H1 (cell line): ENCODE results near the gene DCAF17. TPM values are rescaled to one million over a fixed set of nuclear protein-coding genes. Genes with fewer than 3 reads are reported as not detected.

ENCODE experiments used
- CTCF ChIA-PET: fragments of 300-600 bp; sonication (Branson Sonifier 250); formaldehyde crosslinking; loops from one replicate; lab custom pipeline; 2021; ENCODE audit not compliant: partially characterized antibody; lab: Charles Lee
- POLR2A ChIA-PET: fragments of 300-600 bp; sonication (Branson Sonifier 250); formaldehyde crosslinking; loops from one replicate; lab custom pipeline; 2021; ENCODE audit warnings: inconsistent platforms; ENCODE audit not compliant: partially characterized antibody; lab: Charles Lee
- DNase-seq, 2 experiments: peaks; one replicate each; pipeline versions ENCODE4 v3.0.0 to v3.0.0-alpha.2; 2010 to 2022; ENCODE audit warnings: low spot score in 2 of 2, low read depth in 1 of 2, mixed read lengths in 1 of 2
- FAIRE-seq: peaks from 2 replicates; lab custom pipeline; 2011; peaks lifted over from hg19 to GRCh38; lab: Jason Lieb, UNC
- H2AFZ ChIP-seq: 2 replicates; pipeline ENCODE4 v1.8.1; 2012; ENCODE audit warnings: low read length, inconsistent platforms
- H2AK5ac ChIP-seq: 2 replicates; pipeline ENCODE4 v1.6.1; 2013; ENCODE audit warnings: low read depth, low read length
- H2BK120ac ChIP-seq: replicated peaks from 2 replicates; pipeline ENCODE3; 2013; ENCODE audit warnings: low read depth, low read length, inconsistent platforms
- H2BK12ac ChIP-seq: 2 replicates; pipeline ENCODE4 v1.6.1; 2013; ENCODE audit warnings: low read depth, low read length
- H2BK15ac ChIP-seq: 2 replicates; pipeline ENCODE4 v1.6.1; 2013; ENCODE audit warnings: low read length
- H2BK20ac ChIP-seq: 2 replicates; pipeline ENCODE4 v1.6.1; 2013; ENCODE audit warnings: low read length
- H2BK5ac ChIP-seq: 2 replicates; pipeline ENCODE4 v1.6.1; 2013; ENCODE audit warnings: low read depth, low read length
- H3K14ac ChIP-seq: 2 replicates; pipeline ENCODE4 v1.6.1; 2013; ENCODE audit warnings: inconsistent platforms; ENCODE audit not compliant: insufficient read length
- H3K18ac ChIP-seq: 2 replicates; pipeline ENCODE4 v1.6.1; 2013; ENCODE audit warnings: low read length; ENCODE audit errors: extremely low read depth
- H3K23ac ChIP-seq: 2 replicates; pipeline ENCODE4 v1.6.1; 2013; ENCODE audit warnings: inconsistent platforms; ENCODE audit not compliant: insufficient read length
- H3K23me2 ChIP-seq: 2 replicates; pipeline ENCODE4 v1.6.1; 2013; ENCODE audit warnings: low read depth, low read length
- H3K27ac ChIP-seq: 2 replicates; pipeline ENCODE4 v1.6.1; 2011; ENCODE audit warnings: low read depth, low read length, inconsistent platforms
- H3K27me3 ChIP-seq, 4 experiments: replicated peaks in 1 of 4; 1 replicate in 1 of 4; 2 replicates in 3 of 4; pipeline versions ENCODE4 v1.6.1 to v1.8.1; 2011 to 2013; ENCODE audit warnings: low read length in 3 of 4, mild to moderate bottlenecking in 3 of 4, inconsistent platforms in 2 of 4, mixed read lengths in 2 of 4, moderate library complexity in 1 of 4; ENCODE audit not compliant: control insufficient read depth in 3 of 4, insufficient read depth in 3 of 4; ENCODE audit errors: extremely low read depth in 1 of 4
- H3K36me3 ChIP-seq, 4 experiments: 2 replicates each; pipeline versions ENCODE4 v1.6.1 to v1.8.1; 2011 to 2013; ENCODE audit warnings: mild to moderate bottlenecking in 4 of 4, low read length in 3 of 4, moderate library complexity in 2 of 4, control low read depth in 1 of 4, inconsistent platforms in 1 of 4; ENCODE audit not compliant: insufficient read depth in 4 of 4, control insufficient read depth in 2 of 4
- H3K4ac ChIP-seq: replicated peaks from 2 replicates; pipeline ENCODE3; 2013; ENCODE audit warnings: low read length, low read depth, mixed read lengths, inconsistent platforms; ENCODE audit not compliant: insufficient read length
- H3K4me1 ChIP-seq, 4 experiments: replicated peaks in 1 of 4; 1 replicate in 1 of 4; 2 replicates in 3 of 4; pipeline versions ENCODE4 v1.6.1 to v1.8.1; 2011 to 2013; ENCODE audit warnings: low read length in 3 of 4, inconsistent platforms in 2 of 4, mixed read lengths in 1 of 4; ENCODE audit not compliant: insufficient read depth in 4 of 4, control insufficient read depth in 3 of 4
- H3K4me2 ChIP-seq, 2 experiments: 2 replicates each; pipeline versions ENCODE4 v1.6.1 to v1.8.1; 2011 to 2013; ENCODE audit warnings: low read depth in 2 of 2, low read length in 2 of 2, control low read depth in 1 of 2, inconsistent platforms in 1 of 2, mild to moderate bottlenecking in 1 of 2; ENCODE audit not compliant: insufficient read depth in 1 of 2
- H3K4me3 ChIP-seq, 4 experiments: fragments of 200-600, 300-600 bp in 1 of 4; sonication (generic), shearing (Covaris generic), sonication (Bioruptor Twin) in 1 of 4; 2 replicates each; pipeline versions ENCODE4 v1.5.1 to v1.8.1; 2011 to 2016; ENCODE audit warnings: low read length in 4 of 4, low read depth in 3 of 4, control low read depth in 2 of 4, inconsistent platforms in 2 of 4, mild to moderate bottlenecking in 2 of 4, mixed read lengths in 1 of 4, moderate library complexity in 1 of 4; ENCODE audit not compliant: insufficient read depth in 2 of 4; ENCODE audit errors: extremely low read depth in 1 of 4
- H3K56ac ChIP-seq: replicated peaks from 2 replicates; pipeline ENCODE3; 2013; ENCODE audit warnings: low read depth, mild to moderate bottlenecking, mixed read lengths, low read length, inconsistent platforms; ENCODE audit not compliant: insufficient read length
- H3K79me1 ChIP-seq: 2 replicates; pipeline ENCODE4 v1.6.1; 2013; ENCODE audit warnings: low read depth, low read length, control low read depth
- H3K79me2 ChIP-seq, 2 experiments: 2 replicates each; pipeline versions ENCODE4 v1.6.1 to v1.8.1; 2012 to 2013; ENCODE audit warnings: low read length in 2 of 2, mild to moderate bottlenecking in 2 of 2, inconsistent platforms in 1 of 2; ENCODE audit not compliant: insufficient read depth in 2 of 2, control insufficient read depth in 1 of 2
- H3K9ac ChIP-seq, 4 experiments: replicated peaks in 1 of 4; 1 replicate in 1 of 4; 2 replicates in 3 of 4; pipeline versions ENCODE4 v1.6.1 to v1.8.1; 2011 to 2013; ENCODE audit warnings: low read depth in 3 of 4, low read length in 3 of 4, control low read depth in 2 of 4, mild to moderate bottlenecking in 2 of 4, moderate library complexity in 2 of 4, inconsistent platforms in 1 of 4; ENCODE audit errors: extremely low read depth in 1 of 4
- H3K9me3 ChIP-seq, 2 experiments: 2 replicates each; pipeline versions ENCODE4 v1.6.1 to v1.8.1; 2012 to 2013; ENCODE audit warnings: mild to moderate bottlenecking in 2 of 2, moderate library complexity in 2 of 2, control low read depth in 1 of 2, inconsistent platforms in 1 of 2, low read depth in 1 of 2, low read length in 1 of 2, mixed read lengths in 1 of 2; ENCODE audit not compliant: insufficient read depth in 2 of 2
- H4K20me1 ChIP-seq, 2 experiments: replicated peaks in 1 of 2; 2 replicates each; pipeline versions ENCODE3 to v1.8.1; 2011 to 2013; ENCODE audit warnings: inconsistent platforms in 2 of 2, low read length in 2 of 2, mild to moderate bottlenecking in 1 of 2; ENCODE audit not compliant: insufficient read depth in 2 of 2, control insufficient read depth in 1 of 2
- H4K5ac ChIP-seq: 2 replicates; pipeline ENCODE4 v1.6.1; 2013; ENCODE audit warnings: low read length, low read depth, mixed read lengths, inconsistent platforms; ENCODE audit not compliant: insufficient read length
- H4K8ac ChIP-seq: 2 replicates; pipeline ENCODE4 v1.8.0; 2013; ENCODE audit warnings: mild to moderate bottlenecking, moderate library complexity, low read length, inconsistent platforms; ENCODE audit not compliant: insufficient read depth; ENCODE audit errors: extremely low read depth
- H4K91ac ChIP-seq: replicated peaks from 2 replicates; pipeline ENCODE3; 2013; ENCODE audit warnings: low read length, mixed read lengths, inconsistent platforms; ENCODE audit not compliant: insufficient read length
- ASH2L ChIP-seq: fragments of 200-600, 300-600 bp; sonication (generic); IDR thresholded peaks from one replicate; pipeline ENCODE4 v1.7.1; 2017; ENCODE audit warnings: low read length
- POLR2AphosphoS5 ChIP-seq: IDR thresholded peaks from 2 replicates; pipeline ENCODE4 v1.6.1; 2011; ENCODE audit warnings: low read depth, low read length
- POU5F1 ChIP-seq: IDR thresholded peaks from 2 replicates; pipeline ENCODE4 v1.6.1; 2011; ENCODE audit warnings: low read depth, mild to moderate bottlenecking, low read length, moderate library complexity
- RNF2 ChIP-seq: fragments of 200-900, 300-1000 bp; sonication (generic); IDR thresholded peaks from 2 replicates; pipeline ENCODE4 v1.7.1; 2016; ENCODE audit warnings: borderline replicate concordance, low read depth, mild to moderate bottlenecking, antibody characterized with exemption, low read length; ENCODE audit not compliant: poor library complexity, severe bottlenecking; ENCODE audit errors: missing control alignments
- SAP30 ChIP-seq: fragments of 300-600 bp; sonication (generic); IDR thresholded peaks from 2 replicates; pipeline ENCODE4 v1.7.1; 2012; ENCODE audit warnings: low read length, moderate library complexity, mild to moderate bottlenecking, inconsistent platforms; ENCODE audit not compliant: insufficient read depth, insufficient replicate concordance
- SIN3A ChIP-seq, 2 experiments: IDR thresholded peaks in 1 of 2; conservative IDR thresholded peaks in 1 of 2; 2 replicates each; pipeline ENCODE4 v1.6.1; 2011 to 2012; ENCODE audit warnings: low read length in 2 of 2, improper control_type of control experiment in 1 of 2, low read depth in 1 of 2, mild to moderate bottlenecking in 1 of 2
- WGBS, 2 experiments: shearing (Covaris generic) in 1 of 2; methylation state at CpG; one replicate each; pipeline versions ENCODE4 v1.1.6 to v1.1.7; 2013 to 2015; ENCODE audit warnings: low lambda C conversion rate in 2 of 2, mixed read lengths in 2 of 2, inconsistent platforms in 1 of 2, low coverage in 1 of 2, missing lambda C conversion rate in 1 of 2; ENCODE audit not compliant: insufficient replicate concordance in 2 of 2, insufficient coverage in 1 of 2, insufficient read length in 1 of 2; ENCODE audit errors: extremely low coverage in 1 of 2, missing lambda C conversion rate in 1 of 2; 5-methylcytosine and 5-hydroxymethylcytosine counted together
- polyA plus RNA-seq, 7 experiments: library from polyadenylated mRNA; depleted of rRNA in 3 of 7; stranded (reverse) in 5 of 7; unstranded in 2 of 7; fragments of >200 nt in 5 of 7; fragments of 200-250 nt in 2 of 7; gene quantifications; 1 replicate in 5 of 7; 2 replicates in 1 of 7; 4 replicates in 1 of 7; pipeline versions ENCODE4 v1.2.1 to v1.2.3, GENCODE V29; 2011 to 2013; ENCODE audit warnings: missing spikeins in 2 of 7, mixed read lengths in 2 of 7
- total RNA-seq: library from RNA; stranded (reverse); fragmentation: NEBNext Ultra II Directional; extraction: Animal tissue kit (Norgen Biotek cat#: 25700); gene quantifications from 2 replicates; pipeline ENCODE4 v1.2.1, GENCODE V29; 2021

Gene DCAF17
- total and polyA plus RNA-seq, 2 of the 8 experiments (the other 6 are each of a cell fraction or from before 2014, with no cell fraction given), result 10.7 to 30.0 TPM

- Histone ChIP-seq H2BK20ac (no peak overlapping the region), H2BK120ac (no peak overlapping the region), H3K4me1 (no peaks in the 10 kb centered on the region), H4K5ac (no peak overlapping the region), H3K4me3 (no peak overlapping the region), H2BK15ac (no peak overlapping the region), H3K56ac (no peak overlapping the region), H3K9ac (no peak overlapping the region), H3K23me2 (no peaks in the 10 kb centered on the region), H3K27me3 (no peaks in the 10 kb centered on the region), H3K79me1 (no peaks in the 10 kb centered on the region), H4K20me1 (no peaks in the 10 kb centered on the region), H3K79me2 (no peaks in the 10 kb centered on the region), H3K4me2 (no peak overlapping the region), H3K23ac (no peak overlapping the region), H4K8ac (no peak overlapping the region), H2AK5ac (no peak overlapping the region), H2BK5ac (no peak overlapping the region), H3K14ac (no peak overlapping the region), H3K18ac (no peak overlapping the region), H3K27ac (no peak overlapping the region), H3K36me3 (no peaks in the 10 kb centered on the region), H3K4ac (no peak overlapping the region), H3K9me3 (no peaks in the 10 kb centered on the region), H2BK12ac (no peak overlapping the region), H4K91ac (no peak overlapping the region), H2AFZ (no peak overlapping the region)
- ChIA-PET POLR2A (interaction anchor here (0.7 to 3.1 kb wide), 4 partner anchors 14 to 29 kb away, joined by 3 to 13 read pairs (median 4); partner anchors contain the start of gene CYBRD1), CTCF (interaction anchor here (1.9 kb wide), 1 partner anchor 25 kb away, joined by 5 read pairs; no protein-coding TSS in a partner anchor)
- WGBS, 2 experiments, result 45% methylated on average over 2 of the region's 2 CpGs; no CpG with 5 or more reads in 1 of the 2 experiments
- DNase-seq, result no peak
- FAIRE-seq, result no peak
- TF ChIP-seq SIN3A (conservative IDR thresholded peaks at IDR 0.05 in 1 of 2, IDR thresholded peaks at IDR 0.05 in 1 of 2; ENCODE audit: low read depth in 1 of 2, low read length in 2 of 2) (no peak), RNF2 (no peak), POU5F1 (no peak), POLR2AphosphoS5 (no peak), SAP30 (no peak), ASH2L (no peak)
Observed at GRCh38 chr2:171505374-171505773, 71.3 kb downstream of the DCAF17 start.
